GM12878 (cell line): ENCODE results near the gene LPAR3.

ENCODE experiments used
- ATF2 ChIP-seq: IDR thresholded peaks from 2 replicates; pipeline ENCODE4 v1.6.1; 2012; ENCODE audit warnings: low read length, inconsistent platforms
- ATF3 ChIP-seq: IDR thresholded peaks from 2 replicates; pipeline ENCODE4 v1.6.1; 2011; ENCODE audit warnings: low read depth, mild to moderate bottlenecking, low read length, moderate library complexity, borderline replicate concordance; ENCODE audit errors: extremely low read depth
- BACH1 ChIP-seq: fragments of 450-650 bp; IDR thresholded peaks from 2 replicates; pipeline ENCODE4 v1.6.1; 2017; ENCODE audit warnings: mild to moderate bottlenecking, borderline replicate concordance
- CBX3 ChIP-seq: fragments of 200-600 bp; sonication (generic); IDR thresholded peaks from 2 replicates; pipeline ENCODE4 v1.6.1; 2016; ENCODE audit warnings: low read depth, borderline replicate concordance
- CEBPB ChIP-seq, 2 experiments: fragments of 150-350 bp in 1 of 2; IDR thresholded peaks; 2 replicates each; pipeline ENCODE4 v1.6.1; 2012 to 2014; ENCODE audit warnings: low read depth in 2 of 2, low read length in 2 of 2, borderline replicate concordance in 1 of 2, inconsistent platforms in 1 of 2
- POLR2A ChIP-seq: IDR thresholded peaks from 2 replicates; pipeline ENCODE4 v1.6.1; 2011; ENCODE audit warnings: low read depth, mild to moderate bottlenecking, low read length
- SIN3A ChIP-seq: IDR thresholded peaks from 2 replicates; pipeline ENCODE4 v1.6.1; 2012; ENCODE audit warnings: low read depth, low read length, improper control_type of control experiment
- SREBF2 ChIP-seq: IDR thresholded peaks from 2 replicates; pipeline ENCODE4 v1.6.1; 2012; ENCODE audit warnings: mild to moderate bottlenecking, low read length
- SRF ChIP-seq, 2 experiments: IDR thresholded peaks; 2 replicates each; pipeline ENCODE4 v1.6.1; 2011; ENCODE audit warnings: low read depth in 2 of 2, low read length in 2 of 2, mild to moderate bottlenecking in 1 of 2, moderate library complexity in 1 of 2
- TAF1 ChIP-seq: IDR thresholded peaks from 2 replicates; pipeline ENCODE4 v1.6.1; 2011; ENCODE audit warnings: mild to moderate bottlenecking, low read depth, low read length, borderline replicate concordance
- YY1 ChIP-seq: IDR thresholded peaks from 2 replicates; pipeline ENCODE4 v1.6.1; 2011; ENCODE audit warnings: low read depth, mild to moderate bottlenecking, low read length
- TF ChIP-seq, protein P1 (sequence below), 3 experiments: IDR thresholded peaks in 2 of 3; conservative IDR thresholded peaks in 1 of 3; 2 replicates each; pipeline ENCODE4 v1.5.1; 2011; ENCODE audit warnings: low read depth in 3 of 3, low read length in 3 of 3, mild to moderate bottlenecking in 3 of 3, control low read depth in 2 of 3, moderate library complexity in 2 of 3, inconsistent platforms in 1 of 3, mixed read lengths in 1 of 3; ENCODE audit not compliant: control insufficient read depth in 2 of 3, insufficient read depth in 1 of 3; ENCODE audit errors: extremely low read depth in 1 of 3

- TF ChIP-seq, protein P1, sequence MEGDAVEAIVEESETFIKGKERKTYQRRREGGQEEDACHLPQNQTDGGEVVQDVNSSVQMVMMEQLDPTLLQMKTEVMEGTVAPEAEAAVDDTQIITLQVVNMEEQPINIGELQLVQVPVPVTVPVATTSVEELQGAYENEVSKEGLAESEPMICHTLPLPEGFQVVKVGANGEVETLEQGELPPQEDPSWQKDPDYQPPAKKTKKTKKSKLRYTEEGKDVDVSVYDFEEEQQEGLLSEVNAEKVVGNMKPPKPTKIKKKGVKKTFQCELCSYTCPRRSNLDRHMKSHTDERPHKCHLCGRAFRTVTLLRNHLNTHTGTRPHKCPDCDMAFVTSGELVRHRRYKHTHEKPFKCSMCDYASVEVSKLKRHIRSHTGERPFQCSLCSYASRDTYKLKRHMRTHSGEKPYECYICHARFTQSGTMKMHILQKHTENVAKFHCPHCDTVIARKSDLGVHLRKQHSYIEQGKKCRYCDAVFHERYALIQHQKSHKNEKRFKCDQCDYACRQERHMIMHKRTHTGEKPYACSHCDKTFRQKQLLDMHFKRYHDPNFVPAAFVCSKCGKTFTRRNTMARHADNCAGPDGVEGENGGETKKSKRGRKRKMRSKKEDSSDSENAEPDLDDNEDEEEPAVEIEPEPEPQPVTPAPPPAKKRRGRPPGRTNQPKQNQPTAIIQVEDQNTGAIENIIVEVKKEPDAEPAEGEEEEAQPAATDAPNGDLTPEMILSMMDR (IDR thresholded peaks at IDR 0.05 in 2 of 3, conservative IDR thresholded peaks at IDR 0.05 in 1 of 3; ENCODE audit: control insufficient read depth in 2 of 3, extremely low read depth in 1 of 3, insufficient read depth in 1 of 3, low read depth in 3 of 3, low read length in 3 of 3), result no peak
- TF ChIP-seq ATF3 (no peak), YY1 (no peak), SIN3A (no peak), CBX3 (no peak), CEBPB (IDR thresholded peaks at IDR 0.05; ENCODE audit: borderline replicate concordance in 1 of 2, low read depth in 2 of 2, low read length in 2 of 2) (no peak), ATF2 (no peak), SREBF2 (no peak), POLR2A (no peak), BACH1 (no peak), TAF1 (no peak), SRF (IDR thresholded peaks at IDR 0.05; ENCODE audit: low read depth in 2 of 2, low read length in 2 of 2) (no peak)
These were observed 119.0 kb downstream of the LPAR3 start for GRCh38 chr1:84773933-84774497.
